Amygdala (tissue), 56 donors: ENCODE measurements around the gene SLC2A4RG.
"Not testable (repeated sequence)": the region's sequence is repeated elsewhere in the genome, so short reads cannot be mapped to it uniquely, and the experiment has no call there.

Source experiments
- DNase-seq, 56 donors: peaks; one replicate each; lab custom pipeline; 2025; lab: John Stamatoyannopoulos, UW

Gene SLC2A4RG

DNA sequence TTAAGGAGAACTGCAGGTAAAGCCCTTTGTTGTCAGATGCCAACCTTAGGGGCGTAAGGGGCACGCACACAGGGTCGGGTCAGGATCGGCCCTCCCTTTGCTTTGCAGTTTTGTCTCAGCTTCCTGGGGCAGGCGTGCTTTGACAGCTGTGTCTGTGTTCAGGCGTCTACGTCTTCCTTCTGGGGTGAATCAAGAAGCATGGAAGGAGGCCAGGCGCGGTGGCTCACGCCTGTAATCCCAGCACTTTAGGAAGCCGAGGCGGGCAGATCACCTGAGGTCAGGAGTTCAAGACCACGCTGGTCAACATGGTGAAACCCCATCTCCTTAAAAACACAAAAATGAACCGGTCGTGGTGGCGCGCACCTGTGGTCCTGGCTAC lies 30.4 kb upstream of the SLC2A4RG start:
- DNase-seq = no peak

GRCh38 chr20:63711085-63711645 lies 28.4 kb upstream of the SLC2A4RG start:
- no peak for DNase-seq

DNA sequence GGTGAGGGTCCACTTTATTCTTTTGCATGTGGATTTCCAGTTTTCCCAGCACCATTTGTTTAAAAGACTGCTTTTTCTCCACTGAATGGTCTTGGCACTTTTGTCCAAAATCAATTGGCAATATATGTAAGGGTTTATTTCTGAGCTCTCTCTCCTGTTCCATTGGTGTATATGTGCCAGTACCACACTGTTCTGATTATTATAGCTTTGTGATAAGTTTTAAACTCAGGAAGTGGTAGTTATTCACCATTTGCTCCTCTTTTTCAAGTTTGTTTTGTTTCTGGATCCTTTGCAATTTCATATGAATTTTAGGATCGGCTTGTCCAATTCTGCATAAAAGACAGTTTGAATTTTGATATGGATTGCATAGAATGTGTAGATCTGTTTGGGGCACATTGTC lies 27.4 kb upstream of the SLC2A4RG start:
- DNase-seq = no peak

DNA sequence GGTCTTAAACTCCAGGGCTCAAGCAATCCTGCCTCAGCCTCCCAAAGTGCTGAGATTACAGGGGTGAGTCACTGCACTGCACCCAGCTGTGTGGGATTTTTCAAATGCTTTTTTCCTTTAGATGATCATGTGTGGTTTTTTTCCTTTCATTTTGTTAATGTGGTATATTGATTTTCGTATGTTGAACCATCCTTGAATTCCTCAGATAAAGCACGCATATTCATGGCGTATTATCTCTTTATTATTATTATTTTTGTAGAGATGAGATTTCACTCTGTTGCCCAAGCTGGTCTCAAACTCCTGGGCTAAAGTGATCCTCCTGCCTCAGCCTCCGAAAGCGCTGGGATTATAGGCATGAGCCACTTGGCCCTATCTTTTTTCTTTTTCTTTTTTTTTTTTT lies 24.7 kb upstream of the SLC2A4RG start:
- DNase-seq = no peak

GRCh38 chr20:63718996-63719395 lies 20.6 kb upstream of the SLC2A4RG start:
- no peak for DNase-seq

DNA sequence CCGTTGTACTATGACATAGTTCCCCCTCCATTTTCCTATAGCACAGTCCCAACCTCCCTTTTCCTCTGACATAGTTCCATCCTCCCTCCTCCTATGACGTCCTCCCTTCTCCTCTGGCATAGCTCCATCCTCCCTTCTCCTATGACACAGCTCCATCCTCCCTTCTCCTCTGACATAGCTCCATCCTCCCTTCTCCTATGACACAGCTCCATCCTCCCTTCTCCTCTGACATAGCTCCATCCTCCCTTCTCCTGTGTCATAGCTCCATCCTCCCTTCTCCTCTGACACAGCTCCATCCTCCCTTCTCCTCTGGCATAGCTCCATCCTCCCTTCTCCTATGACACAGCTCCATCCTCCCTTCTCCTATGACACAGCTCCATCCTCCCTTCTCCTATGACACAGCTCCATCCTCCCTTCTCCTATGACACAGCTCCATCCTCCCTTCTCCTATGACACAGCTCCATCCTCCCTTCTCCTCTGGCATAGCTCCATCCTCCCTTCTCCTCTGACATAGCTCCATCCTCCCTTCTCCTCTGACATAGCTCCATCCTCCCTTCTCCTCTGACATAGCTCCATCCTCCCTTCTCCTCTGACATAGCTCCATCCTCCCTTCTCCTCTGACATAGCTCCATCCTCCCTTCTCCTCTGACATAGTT lies 16.5 kb upstream of the SLC2A4RG start:
- DNase-seq = not testable (repeated sequence)

- not testable (repeated sequence) for DNase-seq
Measured at GRCh38 chr20:63730189-63730733, 9.3 kb upstream of the SLC2A4RG start.

- DNase-seq = no peak
Measured at GRCh38 chr20:63731410-63731809, 8.2 kb upstream of the SLC2A4RG start.

DNA sequence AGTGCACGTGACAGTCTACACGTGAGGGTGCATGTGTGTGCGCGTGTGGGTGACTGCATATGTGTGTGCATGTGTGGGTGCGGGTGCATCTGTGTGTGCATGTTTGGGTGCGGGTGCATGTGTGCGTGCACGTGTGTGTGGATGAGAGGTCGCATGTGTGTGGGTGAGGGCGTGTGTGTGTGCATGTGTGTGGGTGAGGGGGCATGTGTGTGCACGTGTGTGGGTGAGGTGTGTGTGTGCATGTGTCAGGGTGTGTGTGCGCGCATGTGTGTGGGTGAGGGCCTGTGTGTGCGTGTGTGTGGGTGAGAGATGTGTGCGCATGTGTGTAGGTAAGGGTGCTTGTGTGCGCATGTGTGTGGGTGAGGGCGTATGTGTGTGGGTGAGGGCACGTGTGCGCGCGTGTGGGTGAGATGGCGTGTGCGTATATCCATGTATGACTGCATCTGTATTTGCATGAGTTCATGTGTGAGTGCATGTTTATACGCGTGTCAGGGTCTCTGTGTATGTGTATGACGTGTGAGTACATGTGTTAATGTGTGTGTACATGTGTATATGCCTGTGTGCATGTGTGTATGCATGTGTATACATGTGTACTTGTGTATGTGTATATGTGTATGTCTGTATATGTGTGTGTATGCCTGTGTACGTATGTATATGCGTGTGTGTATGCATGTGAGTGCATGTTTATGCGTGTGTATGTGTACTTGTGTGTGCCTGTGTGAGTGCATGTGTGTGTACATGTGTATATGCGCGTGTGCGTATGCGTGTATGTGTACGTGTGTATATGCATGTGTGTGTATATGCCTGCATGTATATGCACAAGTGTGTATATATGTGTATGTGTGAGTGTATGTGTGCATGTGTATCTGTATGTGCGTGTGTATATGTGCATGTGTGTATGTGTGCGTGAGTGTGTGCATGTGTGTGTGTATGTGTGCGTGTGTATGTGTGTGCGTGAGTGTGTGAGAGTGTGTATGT lies 7.2 kb upstream of the SLC2A4RG start:
- DNase-seq = no peak

DNA sequence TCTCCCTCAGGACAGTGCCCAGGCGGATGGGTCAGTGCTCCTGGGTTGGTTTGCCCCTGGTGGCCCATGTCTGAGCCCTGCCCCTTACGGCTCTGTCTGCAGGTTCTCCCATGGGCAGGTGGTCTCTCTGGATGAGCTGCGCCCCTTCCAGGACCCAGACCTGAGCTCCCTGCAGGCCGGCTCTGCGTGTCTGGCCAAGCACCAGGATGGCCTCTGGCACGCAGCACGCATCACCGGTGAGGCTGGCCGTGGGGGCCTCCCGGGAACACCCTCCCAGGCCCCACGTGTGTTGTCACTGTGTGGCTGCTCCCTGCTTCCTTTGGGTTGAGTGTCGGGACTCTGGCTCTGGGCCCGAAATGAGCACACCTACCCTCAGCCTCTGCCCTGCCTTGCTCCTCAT lies 6.5 kb upstream of the SLC2A4RG start:
- DNase-seq = no peak

DNA sequence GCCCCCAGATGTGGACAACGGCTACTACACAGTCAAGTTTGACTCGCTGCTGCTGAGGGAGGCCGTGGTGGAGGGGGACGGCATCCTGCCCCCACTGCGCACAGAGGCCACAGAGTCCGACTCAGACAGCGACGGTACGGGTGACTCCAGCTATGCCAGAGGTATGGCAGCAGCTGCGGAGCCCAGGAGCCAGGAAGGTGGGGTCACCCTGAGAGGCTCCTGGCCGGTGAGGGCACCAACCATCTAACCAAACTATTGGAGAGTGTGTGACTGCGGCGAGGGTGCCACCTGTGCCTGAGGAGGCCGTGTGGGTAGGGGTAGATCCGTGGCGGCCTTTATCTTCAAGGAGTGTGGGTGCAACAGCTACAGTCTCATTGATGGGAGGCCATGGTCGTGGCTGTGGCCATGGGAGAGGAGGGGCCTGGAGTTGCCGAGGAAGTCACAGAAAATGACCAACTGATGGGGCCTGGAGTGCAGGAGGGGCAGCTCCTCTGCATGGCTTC lies 5.9 kb upstream of the SLC2A4RG start:
- no peak for DNase-seq

DNA sequence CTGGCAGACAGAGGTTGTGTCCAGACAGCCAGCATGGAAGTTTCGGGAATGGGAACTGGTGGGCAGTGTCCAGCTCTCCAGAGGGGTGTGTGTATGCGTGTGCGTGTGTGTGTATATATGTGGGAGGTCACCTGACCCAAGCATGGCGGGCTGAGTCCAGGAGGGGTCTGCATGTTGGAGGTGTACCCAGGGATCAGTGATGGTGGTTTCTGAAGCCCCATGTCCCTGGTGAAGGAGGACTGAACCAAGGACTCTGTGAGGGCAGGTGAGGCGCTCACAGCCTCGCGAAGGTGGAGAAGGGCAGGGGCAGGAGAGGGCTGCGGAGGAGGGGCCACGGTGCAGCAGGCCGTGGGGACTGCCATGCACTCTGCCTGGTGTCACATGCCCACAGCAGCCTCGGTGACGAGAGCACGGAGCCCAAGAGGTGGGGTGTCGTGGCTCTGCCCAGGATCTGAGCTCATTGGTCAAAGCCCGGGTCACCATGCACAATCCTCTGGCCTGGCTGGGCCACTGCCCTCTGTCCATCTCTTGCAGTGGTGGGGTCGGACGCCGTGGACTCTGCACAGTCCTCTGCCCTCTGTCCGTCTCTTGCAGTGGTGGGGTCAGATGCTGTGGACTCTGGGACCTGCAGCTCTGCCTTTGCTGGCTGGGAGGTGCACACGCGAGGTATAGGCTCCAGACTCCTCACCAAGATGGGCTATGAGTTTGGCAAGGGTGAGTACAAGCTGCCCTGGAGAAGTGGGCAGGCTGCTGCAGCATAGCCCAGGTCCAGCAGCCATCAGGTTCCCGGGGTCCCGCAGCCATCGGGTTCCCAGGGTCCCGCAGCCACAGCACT lies 5.2 kb upstream of the SLC2A4RG start:
- no peak for DNase-seq

DNA sequence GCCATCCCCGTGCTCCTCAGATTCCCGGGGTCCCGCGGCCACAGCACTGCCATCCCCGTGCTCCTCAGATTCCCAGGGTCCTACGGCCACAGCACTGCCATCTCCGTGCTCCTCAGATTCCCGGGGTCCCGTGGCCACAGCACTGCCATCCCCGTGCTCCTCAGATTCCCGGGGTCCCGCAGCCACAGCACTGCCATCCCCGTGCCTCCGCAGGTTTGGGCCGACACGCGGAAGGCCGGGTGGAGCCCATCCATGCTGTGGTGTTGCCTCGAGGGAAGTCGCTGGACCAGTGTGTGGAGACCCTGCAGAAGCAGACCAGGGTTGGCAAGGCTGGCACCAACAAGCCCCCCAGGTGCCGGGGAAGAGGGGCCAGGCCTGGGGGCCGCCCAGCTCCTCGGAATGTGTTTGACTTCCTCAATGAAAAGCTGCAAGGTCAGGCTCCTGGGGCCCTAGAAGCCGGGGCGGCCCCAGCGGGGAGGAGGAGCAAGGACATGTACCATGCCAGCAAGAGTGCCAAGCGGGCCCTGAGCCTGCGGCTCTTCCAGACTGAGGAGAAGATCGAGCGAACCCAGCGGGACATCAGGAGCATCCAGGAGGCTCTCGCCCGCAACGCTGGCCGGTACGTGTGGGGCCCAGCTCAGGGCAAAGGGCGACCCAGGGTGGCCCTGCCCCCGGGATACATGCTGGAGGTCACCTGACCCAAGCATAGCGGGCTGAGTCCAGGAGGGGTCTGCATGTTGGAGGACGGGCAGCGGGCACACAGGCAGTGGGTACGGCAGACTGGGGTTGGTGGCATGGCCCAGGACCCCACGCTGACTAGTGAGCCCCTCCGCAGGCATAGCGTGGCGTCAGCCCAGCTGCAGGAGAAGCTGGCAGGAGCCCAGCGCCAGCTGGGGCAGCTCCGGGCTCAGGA lies 4.4 kb upstream of the SLC2A4RG start:
- DNase-seq = peak in 12 of 56 donors; percentile 8 to 61 (median 32)

DNA sequence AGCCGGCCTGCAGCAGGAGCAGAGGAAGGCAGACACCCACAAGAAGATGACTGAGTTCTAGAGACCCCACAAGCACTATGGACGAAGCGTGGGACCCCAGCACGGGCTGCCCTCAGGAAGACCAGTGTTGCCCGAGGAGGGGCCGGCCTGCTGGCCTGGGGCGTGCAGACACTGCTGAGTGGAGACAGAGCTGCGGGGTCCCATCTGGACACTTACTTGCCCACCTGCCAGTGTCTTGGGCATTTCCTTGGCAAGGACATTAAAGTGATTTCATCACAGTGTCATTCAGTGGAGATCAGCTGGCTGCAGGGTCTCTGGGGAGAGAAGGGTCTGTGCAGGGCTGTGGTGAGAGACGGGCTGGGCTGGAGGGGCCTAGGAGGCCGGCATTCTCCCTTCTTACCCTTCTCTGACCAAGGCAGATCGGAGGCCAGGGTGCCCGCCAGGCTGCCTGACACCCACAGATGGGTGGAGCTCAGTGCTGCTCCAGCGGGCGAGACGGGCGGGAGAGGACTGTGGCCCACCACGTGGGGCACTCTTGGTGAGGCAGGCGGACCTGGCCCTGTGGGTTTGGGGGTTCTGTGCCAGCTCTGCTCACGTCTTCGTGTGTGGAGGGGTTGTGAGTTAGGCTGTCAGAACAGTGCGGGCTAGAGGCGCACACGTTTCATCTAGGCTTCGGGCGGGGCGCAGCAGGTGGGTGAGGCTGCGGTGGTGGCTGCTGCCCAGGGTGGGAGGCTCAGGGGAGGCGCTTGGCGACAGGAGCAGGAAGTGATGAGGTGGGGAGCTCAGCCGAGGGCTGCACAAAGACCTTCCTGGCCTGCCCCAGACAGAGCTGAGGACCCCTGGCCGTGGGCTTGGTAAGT lies 3.5 kb upstream of the SLC2A4RG start, which contains the start of gene LIME1:
Gene LIME1 (plus strand): TSS at position 806 of the 860 bp plus-strand sequence. CDS start 886 bp downstream, outside the sequence.
- DNase-seq = no peak

- no peak for DNase-seq
Measured at GRCh38 chr20:63736893-63737694, 2.5 kb upstream of the SLC2A4RG start.

DNA sequence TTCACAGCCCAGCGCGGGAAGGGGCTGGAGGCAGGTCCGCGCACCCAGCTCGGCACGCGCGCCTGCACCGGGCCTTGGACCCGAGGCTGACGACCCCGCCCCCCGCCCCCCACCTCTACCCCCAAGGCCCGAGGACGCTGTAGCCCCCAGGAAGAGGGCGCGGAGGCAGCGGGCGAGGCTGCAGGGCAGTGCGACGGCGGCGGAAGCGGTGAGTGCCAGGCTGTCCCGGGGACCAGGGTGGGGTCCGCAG lies 2.0 kb upstream of the SLC2A4RG start:
- no peak for DNase-seq

DNA sequence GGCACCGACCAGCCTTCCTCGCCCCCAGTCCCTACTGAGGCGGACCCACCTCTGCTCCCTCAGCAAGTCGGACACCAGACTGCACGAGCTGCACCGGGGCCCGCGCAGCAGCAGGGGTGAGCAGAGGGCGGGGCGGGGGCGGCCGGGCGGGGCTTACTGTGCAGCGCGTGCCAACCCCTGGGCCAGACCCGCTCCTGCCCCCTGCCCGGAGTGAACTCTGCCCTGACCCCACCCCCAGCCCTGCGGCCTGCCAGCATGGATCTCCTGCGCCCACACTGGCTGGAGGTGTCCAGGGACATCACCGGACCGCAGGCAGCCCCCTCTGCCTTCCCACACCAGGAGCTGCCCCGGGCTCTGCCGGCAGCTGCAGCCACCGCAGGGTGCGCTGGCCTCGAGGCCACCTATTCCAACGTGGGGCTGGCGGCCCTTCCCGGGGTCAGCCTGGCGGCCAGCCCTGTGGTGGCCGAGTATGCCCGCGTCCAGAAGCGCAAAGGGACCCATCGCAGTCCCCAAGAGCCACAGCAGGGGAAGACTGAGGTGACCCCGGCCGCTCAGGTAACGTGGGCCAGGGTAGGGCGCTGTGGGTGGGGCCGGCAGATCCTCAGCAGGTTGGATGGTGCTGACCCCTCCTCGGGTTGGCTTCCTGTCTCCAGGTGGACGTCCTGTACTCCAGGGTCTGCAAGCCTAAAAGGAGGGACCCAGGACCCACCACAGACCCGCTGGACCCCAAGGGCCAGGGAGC lies 1.5 kb upstream of the SLC2A4RG start:
- DNase-seq = no peak
